ENCODE measurements around the gene TGIF1. TPM values are rescaled to one million over a fixed set of nuclear protein-coding genes. Genes with fewer than 3 reads are reported as not detected.

The TGIF1 gene
- total and polyA plus RNA-seq, 7 experiments from 2014 or later = 15.4 to 88.7 (median 63.5) TPM

GRCh38 chr18:3498698-3499471 is 48.9 kb downstream of the TGIF1 start:
- DNase-seq = peak in 4 of 9 donors; percentile 5 to 23 (median 8)
- CTCF ChIA-PET = no interaction called here
- Histone ChIP-seq H3K27me3 (ENCODE audit: control insufficient read depth in 2 of 2, insufficient read depth in 2 of 2, low read length in 2 of 2) (peaks cover 0 to 10% of the 10 kb centered on the region in 2 donors), H3K36me3 (ENCODE audit: control insufficient read depth in 2 of 3, insufficient read depth in 3 of 3, low read length in 3 of 3) (no peaks in the 10 kb centered on the region), H3K9me3 (ENCODE audit: control insufficient read depth in 2 of 3, low read length in 3 of 3) (no peaks in the 10 kb centered on the region), H3K4me3 (ENCODE audit: low read length) (no peak overlapping the region), H3K4me1 (ENCODE audit: control insufficient read depth in 2 of 2, insufficient read depth in 2 of 2, low read length in 2 of 2) (peaks cover 0 to 10% of the 10 kb centered on the region in 2 donors), H3K27ac (ENCODE audit: low read depth, low read length) (no peak overlapping the region)
- Mint-ChIP-seq H3K27ac (peak overlapping the region in 1 of 9 donors; percentile 70), H3K9me3 (no peaks in the 10 kb centered on the region), H3K4me1 (peaks cover 6 to 32% (median 16%) of the 10 kb centered on the region in 7 donors), H3K4me3 (peak overlapping the region; percentile 27 to 82 (median 74)), H3K27me3 (peaks cover 31 to 66% (median 34%) of the 10 kb centered on the region in 5 donors), H3K36me3 (no peaks in the 10 kb centered on the region)
- peak; percentile 40 for ATAC-seq
- POLR2A ChIA-PET = no interaction called here
- intact Hi-C loops (cut with micrococcal nuclease) = loop anchor here in 1 of 2 donors (5.0 kb wide), 1 partner anchor 43 kb away; no protein-coding TSS in a partner anchor

- ATAC-seq = peak; percentile 31
These were observed 49.5 kb downstream of the TGIF1 start for GRCh38 chr18:3499501-3499900.

GRCh38 chr18:3500016-3500415 is 50.0 kb downstream of the TGIF1 start:
- ChIA-PET POLR2A (no interaction called here), CTCF (no interaction called here)
- DNase-seq (no peak), ATAC-seq (no peak)
- peak overlapping the region in 4 of 10 donors; percentile 34 to 77 (median 66) for H3K4me3 Mint-ChIP-seq
- H3K9me3 Mint-ChIP-seq = peaks cover 0 to 1% (median 0%) of the 10 kb centered on the region in 11 donors
- H3K36me3 ChIP-seq (ENCODE audit: control insufficient read depth in 2 of 3, insufficient read depth in 3 of 3, low read length in 3 of 3) = no peaks in the 10 kb centered on the region
- peaks cover 31 to 63% (median 34%) of the 10 kb centered on the region in 5 donors for H3K27me3 Mint-ChIP-seq
- no peak overlapping the region for H3K4me3 ChIP-seq (ENCODE audit: low read length)
- peaks cover 0 to 10% of the 10 kb centered on the region in 2 donors for H3K27me3 ChIP-seq (ENCODE audit: control insufficient read depth in 2 of 2, insufficient read depth in 2 of 2, low read length in 2 of 2)
- intact Hi-C loops (cut with micrococcal nuclease) = no loop called here
- no peak overlapping the region for H3K27ac Mint-ChIP-seq
- H3K36me3 Mint-ChIP-seq = no peaks in the 10 kb centered on the region
- H3K9me3 ChIP-seq (ENCODE audit: control insufficient read depth in 2 of 3, low read length in 3 of 3) = no peaks in the 10 kb centered on the region
- H3K4me1 ChIP-seq (ENCODE audit: control insufficient read depth in 2 of 2, insufficient read depth in 2 of 2, low read length in 2 of 2) = peaks cover 0 to 10% of the 10 kb centered on the region in 2 donors
- no peak overlapping the region for H3K27ac ChIP-seq (ENCODE audit: low read depth, low read length)
- H3K4me1 Mint-ChIP-seq = peaks cover 6 to 28% (median 14%) of the 10 kb centered on the region in 7 donors

More at GRCh38 chr18:3499501-3499900, 49.5 kb downstream of the TGIF1 start:
- Mint-ChIP-seq H3K27ac (no peak overlapping the region), H3K27me3 (peaks cover 31 to 63% (median 34%) of the 10 kb centered on the region in 5 donors), H3K4me3 (peak overlapping the region; percentile 33 to 82 (median 70)), H3K9me3 (no peaks in the 10 kb centered on the region), H3K36me3 (no peaks in the 10 kb centered on the region), H3K4me1 (peaks cover 6 to 28% (median 14%) of the 10 kb centered on the region in 7 donors)
- no peak for DNase-seq
- ChIA-PET CTCF (no interaction called here), POLR2A (no interaction called here)
- intact Hi-C loops (cut with micrococcal nuclease) = loop anchor here in 1 of 2 donors (5.0 kb wide), 1 partner anchor 43 kb away; no protein-coding TSS in a partner anchor
- Histone ChIP-seq H3K4me3 (ENCODE audit: low read length) (no peak overlapping the region), H3K27ac (ENCODE audit: low read depth, low read length) (no peak overlapping the region), H3K9me3 (ENCODE audit: control insufficient read depth in 2 of 3, low read length in 3 of 3) (no peaks in the 10 kb centered on the region), H3K27me3 (ENCODE audit: control insufficient read depth in 2 of 2, insufficient read depth in 2 of 2, low read length in 2 of 2) (peaks cover 0 to 10% of the 10 kb centered on the region in 2 donors), H3K36me3 (ENCODE audit: control insufficient read depth in 2 of 3, insufficient read depth in 3 of 3, low read length in 3 of 3) (no peaks in the 10 kb centered on the region), H3K4me1 (ENCODE audit: control insufficient read depth in 2 of 2, insufficient read depth in 2 of 2, low read length in 2 of 2) (peaks cover 0 to 10% of the 10 kb centered on the region in 2 donors)

- peaks cover 6 to 22% (median 14%) of the 10 kb centered on the region in 7 donors for H3K4me1 Mint-ChIP-seq
- Histone ChIP-seq H3K9me3 (ENCODE audit: control insufficient read depth in 2 of 3, low read length in 3 of 3) (no peaks in the 10 kb centered on the region), H3K27me3 (ENCODE audit: control insufficient read depth in 2 of 2, insufficient read depth in 2 of 2, low read length in 2 of 2) (peaks cover 0 to 10% of the 10 kb centered on the region in 2 donors), H3K4me1 (ENCODE audit: control insufficient read depth in 2 of 2, insufficient read depth in 2 of 2, low read length in 2 of 2) (peaks cover 0 to 10% of the 10 kb centered on the region in 2 donors), H3K4me3 (ENCODE audit: low read length) (no peak overlapping the region), H3K27ac (ENCODE audit: low read depth, low read length) (no peak overlapping the region), H3K36me3 (ENCODE audit: control insufficient read depth in 2 of 3, insufficient read depth in 3 of 3, low read length in 3 of 3) (no peaks in the 10 kb centered on the region)
- peaks cover 29 to 48% (median 32%) of the 10 kb centered on the region in 5 donors for H3K27me3 Mint-ChIP-seq
- H3K4me3 Mint-ChIP-seq = no peak overlapping the region
- no peaks in the 10 kb centered on the region for H3K36me3 Mint-ChIP-seq
- ChIA-PET POLR2A (no interaction called here), CTCF (no interaction called here)
- H3K9me3 Mint-ChIP-seq = peaks cover 0 to 1% (median 0%) of the 10 kb centered on the region in 11 donors
- ATAC-seq (no peak), DNase-seq (no peak)
- intact Hi-C loops (cut with micrococcal nuclease) = no loop called here
- H3K27ac Mint-ChIP-seq = no peak overlapping the region
These were observed 52.7 kb downstream of the TGIF1 start for GRCh38 chr18:3502650-3503049.

- no peak for DNase-seq
- Histone ChIP-seq H3K4me3 (ENCODE audit: low read length) (no peak overlapping the region), H3K9me3 (ENCODE audit: control insufficient read depth in 2 of 3, low read length in 3 of 3) (no peaks in the 10 kb centered on the region), H3K36me3 (ENCODE audit: control insufficient read depth in 2 of 3, insufficient read depth in 3 of 3, low read length in 3 of 3) (no peaks in the 10 kb centered on the region), H3K27me3 (ENCODE audit: control insufficient read depth in 2 of 2, insufficient read depth in 2 of 2, low read length in 2 of 2) (peaks cover 0 to 6% of the 10 kb centered on the region in 2 donors), H3K4me1 (ENCODE audit: control insufficient read depth in 2 of 2, insufficient read depth in 2 of 2, low read length in 2 of 2) (peaks cover 0 to 7% of the 10 kb centered on the region in 2 donors), H3K27ac (ENCODE audit: low read depth, low read length) (no peak overlapping the region)
- H3K9me3 Mint-ChIP-seq = peaks cover 0 to 1% (median 0%) of the 10 kb centered on the region in 11 donors
- POLR2A ChIA-PET = interaction anchor here (0.5 to 0.6 kb wide), 3 partner anchors 33 to 187 kb away, joined by 3 read pairs; no protein-coding TSS in a partner anchor
- peaks cover 0 to 5% (median 4%) of the 10 kb centered on the region in 7 donors for H3K4me1 Mint-ChIP-seq
- H3K27me3 Mint-ChIP-seq = peaks cover 9 to 29% (median 17%) of the 10 kb centered on the region in 5 donors
- CTCF ChIA-PET = interaction anchor here (0.6 kb wide), 1 partner anchor 92 kb away, joined by 3 read pairs; no protein-coding TSS in a partner anchor
- no peak overlapping the region for H3K4me3 Mint-ChIP-seq
- intact Hi-C loops (cut with micrococcal nuclease) = no loop called here
- ATAC-seq = no peak
- no peaks in the 10 kb centered on the region for H3K36me3 Mint-ChIP-seq
- H3K27ac Mint-ChIP-seq = peak overlapping the region in 1 of 9 donors; percentile 53
These were observed 54.7 kb downstream of the TGIF1 start for GRCh38 chr18:3504637-3505036.

GRCh38 chr18:3508576-3509549 is 58.9 kb downstream of the TGIF1 start:
- H3K27ac Mint-ChIP-seq = no peak overlapping the region
- intact Hi-C loops (cut with micrococcal nuclease) = no loop called here

More at GRCh38 chr18:3508576-3509549, 58.9 kb downstream of the TGIF1 start:
- ChIA-PET CTCF (no interaction called here), POLR2A (interaction anchor here (0.6 kb wide), 1 partner anchor 56 kb away, joined by 5 read pairs; no protein-coding TSS in a partner anchor)
- ATAC-seq (no peak), DNase-seq (no peak)
- Mint-ChIP-seq H3K36me3 (no peaks in the 10 kb centered on the region), H3K9me3 (peaks cover 0 to 4% (median 0%) of the 10 kb centered on the region in 11 donors), H3K4me1 (peaks cover 0 to 3% (median 0%) of the 10 kb centered on the region in 7 donors), H3K4me3 (no peak overlapping the region), H3K27me3 (peaks cover 0 to 4% (median 0%) of the 10 kb centered on the region in 5 donors)
- Histone ChIP-seq H3K27ac (ENCODE audit: low read depth, low read length) (no peak overlapping the region), H3K9me3 (ENCODE audit: control insufficient read depth in 2 of 3, low read length in 3 of 3) (no peaks in the 10 kb centered on the region), H3K27me3 (ENCODE audit: control insufficient read depth in 2 of 2, insufficient read depth in 2 of 2, low read length in 2 of 2) (no peaks in the 10 kb centered on the region), H3K4me1 (ENCODE audit: control insufficient read depth in 2 of 2, insufficient read depth in 2 of 2, low read length in 2 of 2) (peaks cover 0 to 14% of the 10 kb centered on the region in 2 donors), H3K36me3 (ENCODE audit: control insufficient read depth in 2 of 3, insufficient read depth in 3 of 3, low read length in 3 of 3) (no peaks in the 10 kb centered on the region), H3K4me3 (ENCODE audit: low read length) (no peak overlapping the region)
